Left forelimb (tissue), 1 donor: Measurements from ENCODE around the gene MADD.
"Not testable (repeated sequence)": the region's sequence is repeated elsewhere in the genome, so short reads cannot be mapped to it uniquely, and the experiment has no call there.

ENCODE experiments used
- DNase-seq: peaks from one replicate; pipeline ENCODE4 v3.0.0-alpha.2; 2018; ENCODE audit warnings: low spot score

MADD gene

DNA sequence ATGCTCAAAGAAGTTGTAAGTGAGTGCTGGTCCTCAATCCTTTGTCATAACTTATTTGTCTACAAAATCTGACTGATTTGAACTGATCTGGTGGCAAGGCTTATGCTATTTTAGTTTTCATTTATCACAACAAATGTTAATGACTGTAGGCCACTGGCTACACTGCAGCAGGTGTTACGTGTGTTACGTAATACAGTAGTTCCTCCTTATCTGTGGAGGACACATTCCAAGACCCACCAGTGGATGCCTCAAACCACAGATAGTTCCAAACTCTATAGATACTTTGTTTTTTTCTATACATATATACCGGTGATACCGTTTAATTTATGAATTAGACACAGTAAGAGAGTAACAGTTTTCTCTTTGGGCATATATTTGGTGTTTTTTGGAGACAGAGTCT, 7.0 kb downstream of the MADD start:
- DNase-seq: no peak

DNA sequence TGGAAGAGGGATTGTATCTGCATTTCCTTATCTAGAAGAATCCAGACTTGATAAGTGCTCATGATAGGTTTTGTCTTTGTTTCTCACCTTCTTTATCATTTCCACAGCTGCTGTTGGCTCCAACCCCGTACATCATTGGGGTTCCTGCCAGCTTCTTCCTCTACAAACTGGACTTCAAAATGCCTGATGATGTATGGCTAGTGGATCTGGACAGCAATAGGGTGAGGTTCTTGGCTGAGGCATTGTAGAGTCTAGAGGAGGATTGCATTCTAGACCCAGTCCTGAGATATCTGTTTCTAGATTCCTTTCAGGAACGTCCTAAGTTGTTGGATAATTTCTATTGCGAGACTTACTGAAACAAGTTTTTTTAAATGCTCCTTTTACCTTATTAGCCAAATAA, 8.1 kb downstream of the MADD start:
- DNase-seq: no peak

DNA sequence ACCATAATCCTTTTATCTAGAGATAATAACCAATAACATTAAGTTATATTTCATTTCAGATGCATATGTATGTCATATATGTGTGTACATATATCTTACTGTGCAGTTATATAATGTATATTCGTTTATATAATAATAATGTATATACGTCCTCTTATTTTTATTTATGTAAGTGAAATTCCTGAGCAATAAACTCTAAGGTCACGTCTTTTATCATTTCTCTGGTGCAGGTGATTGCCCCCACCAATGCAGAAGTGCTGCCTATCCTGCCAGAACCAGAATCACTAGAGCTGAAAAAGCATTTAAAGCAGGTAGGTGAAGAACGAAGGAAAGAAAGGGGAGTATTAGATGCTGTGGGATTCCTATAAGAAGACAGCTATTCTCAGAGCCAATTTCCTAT, 8.8 kb downstream of the MADD start:
- no peak for DNase-seq

DNA sequence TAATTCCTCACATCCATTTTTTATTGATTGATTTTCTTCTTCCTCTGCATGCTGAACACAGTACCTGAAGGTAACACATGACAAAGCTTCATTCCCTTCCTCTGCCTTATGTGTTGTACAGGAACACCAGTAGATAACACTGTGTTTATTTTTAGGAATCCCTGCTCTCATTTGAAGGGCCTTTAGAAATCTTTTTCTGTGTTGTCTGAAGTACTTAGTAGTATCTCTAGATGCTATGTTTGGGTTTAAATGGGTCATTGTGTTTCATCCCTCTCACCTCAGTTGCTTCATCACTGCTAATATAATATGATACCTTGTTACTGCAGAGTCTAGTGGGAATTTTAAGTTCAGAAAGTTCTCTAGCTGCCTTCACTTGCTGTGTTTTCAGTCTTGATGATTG, 10.2 kb downstream of the MADD start:
- no peak for DNase-seq

DNA sequence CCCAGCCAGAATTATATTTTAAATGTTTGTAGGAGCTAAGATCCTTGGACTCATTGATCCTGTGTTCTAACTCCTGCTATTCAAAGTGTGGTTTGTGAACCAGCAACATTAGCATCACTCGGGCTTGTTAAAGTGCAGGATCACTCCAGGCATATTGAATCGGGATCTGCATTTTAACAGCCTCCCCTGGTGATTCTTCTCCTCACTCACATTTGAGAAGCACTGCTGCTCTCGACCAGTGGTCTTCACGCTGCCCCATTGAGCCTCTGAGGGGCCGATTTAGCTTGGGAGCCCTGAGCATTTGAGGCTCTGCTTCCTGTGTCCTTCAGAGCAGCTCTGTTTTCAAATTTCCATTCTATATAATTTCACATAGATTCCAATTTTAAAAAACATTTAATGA, 10.9 kb downstream of the MADD start:
- peak; percentile 8 for DNase-seq

DNA sequence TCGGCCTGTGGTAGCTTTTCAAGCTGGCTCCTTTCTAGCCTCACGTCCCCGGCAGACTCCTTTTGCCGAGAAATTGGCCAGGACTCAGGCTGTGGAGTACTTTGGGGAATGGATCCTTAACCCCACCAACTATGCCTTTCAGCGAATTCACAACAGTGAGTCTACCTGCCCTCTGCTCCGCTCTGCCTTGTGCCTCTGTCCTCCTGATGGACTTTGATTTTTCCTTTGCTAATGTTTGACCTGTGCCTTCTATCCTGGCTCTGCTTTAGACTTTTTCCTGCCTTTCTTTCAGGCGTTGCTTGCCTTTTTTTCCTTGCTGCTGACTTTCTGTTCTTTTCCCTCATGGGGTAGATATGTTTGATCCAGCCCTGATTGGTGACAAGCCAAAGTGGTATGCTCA, 12.5 kb downstream of the MADD start:
- DNase-seq: peak; percentile 8

DNA sequence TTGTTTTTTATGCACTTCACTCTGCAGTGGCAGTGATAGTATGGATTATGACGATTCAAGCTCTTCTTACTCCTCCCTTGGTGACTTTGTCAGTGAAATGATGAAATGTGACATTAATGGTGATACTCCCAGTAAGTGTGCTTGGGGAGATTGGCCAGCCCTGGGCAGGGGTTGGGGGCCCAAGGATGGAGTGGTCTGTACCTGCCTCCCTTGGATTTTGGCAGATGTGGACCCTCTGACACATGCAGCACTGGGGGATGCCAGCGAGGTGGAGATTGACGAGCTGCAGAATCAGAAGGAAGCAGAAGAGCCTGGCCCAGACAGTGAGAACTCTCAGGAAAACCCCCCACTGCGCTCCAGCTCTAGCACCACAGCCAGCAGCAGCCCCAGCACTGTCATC, 14.2 kb downstream of the MADD start:
- DNase-seq: peak; percentile 33

DNA sequence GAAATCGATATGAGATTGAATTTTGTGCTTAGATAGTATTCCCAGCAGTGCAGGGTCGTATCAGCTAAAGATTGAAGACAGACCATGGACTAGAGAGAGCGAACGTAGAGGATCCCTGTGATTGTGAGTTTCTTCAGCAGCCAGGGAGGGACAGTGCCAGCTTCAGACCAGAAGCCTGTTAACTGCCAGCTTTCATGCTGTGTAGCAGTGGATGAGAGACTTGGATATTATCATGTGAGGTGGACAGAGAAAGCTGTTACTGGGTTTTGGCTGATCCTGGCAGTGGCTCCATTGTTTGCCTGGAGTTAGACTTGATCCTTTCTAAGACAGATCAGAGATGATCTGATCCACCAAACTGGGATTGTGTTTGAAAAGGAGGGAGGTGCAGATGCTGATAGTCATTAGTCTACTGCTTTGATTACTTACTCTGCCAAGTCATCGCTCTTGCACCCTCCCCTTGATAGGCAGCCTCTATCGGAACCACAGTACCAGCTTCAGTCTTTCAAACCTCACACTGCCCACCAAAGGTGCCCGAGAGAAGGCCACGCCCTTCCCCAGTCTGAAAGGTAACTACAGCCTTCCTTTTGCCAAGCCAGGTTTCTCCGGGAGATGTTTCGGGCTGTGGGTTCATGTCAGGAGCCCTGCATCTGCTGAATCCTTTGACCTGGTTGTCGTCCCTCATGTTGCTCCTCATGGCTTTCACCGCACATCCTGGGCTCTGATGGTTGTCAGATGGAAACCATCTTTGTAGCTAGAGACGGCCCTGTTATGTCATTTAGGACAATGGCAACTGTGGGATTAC, 16.2 kb downstream of the MADD start:
- DNase-seq: peak; percentile 34

DNA sequence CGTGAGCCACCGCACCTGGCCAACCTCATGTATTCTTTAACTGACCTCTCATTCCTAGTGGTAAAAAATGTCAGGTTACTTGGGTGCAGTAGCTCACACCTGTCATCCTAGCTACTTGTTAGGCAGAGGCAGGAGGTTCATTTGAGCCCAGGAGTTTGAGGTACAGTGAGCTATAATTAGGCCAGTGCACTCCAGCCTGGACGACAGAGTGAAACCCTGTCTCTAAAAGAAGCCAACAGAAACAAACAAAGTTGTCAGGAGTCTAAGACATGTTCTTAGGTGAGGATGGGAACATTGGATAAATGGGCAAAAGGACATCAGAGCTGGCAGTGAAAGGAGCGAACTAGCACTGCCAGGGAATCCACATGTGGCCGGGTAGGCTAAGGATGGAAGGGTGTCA, 18.1 kb downstream of the MADD start:
- no peak for DNase-seq

DNA sequence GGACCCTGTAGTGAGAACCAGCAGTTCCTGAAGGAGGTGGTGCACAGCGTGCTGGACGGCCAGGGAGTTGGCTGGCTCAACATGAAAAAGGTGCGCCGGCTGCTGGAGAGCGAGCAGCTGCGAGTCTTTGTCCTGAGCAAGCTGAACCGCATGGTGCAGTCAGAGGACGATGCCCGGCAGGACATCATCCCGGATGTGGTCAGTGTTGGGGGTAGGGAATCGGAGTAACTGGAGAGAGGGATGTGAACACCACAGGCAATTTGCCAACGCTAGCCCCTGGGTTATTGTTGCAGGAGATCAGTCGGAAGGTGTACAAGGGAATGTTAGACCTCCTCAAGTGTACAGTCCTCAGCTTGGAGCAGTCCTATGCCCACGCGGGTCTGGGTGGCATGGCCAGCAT, 19.9 kb downstream of the MADD start:
- DNase-seq: no peak

DNA sequence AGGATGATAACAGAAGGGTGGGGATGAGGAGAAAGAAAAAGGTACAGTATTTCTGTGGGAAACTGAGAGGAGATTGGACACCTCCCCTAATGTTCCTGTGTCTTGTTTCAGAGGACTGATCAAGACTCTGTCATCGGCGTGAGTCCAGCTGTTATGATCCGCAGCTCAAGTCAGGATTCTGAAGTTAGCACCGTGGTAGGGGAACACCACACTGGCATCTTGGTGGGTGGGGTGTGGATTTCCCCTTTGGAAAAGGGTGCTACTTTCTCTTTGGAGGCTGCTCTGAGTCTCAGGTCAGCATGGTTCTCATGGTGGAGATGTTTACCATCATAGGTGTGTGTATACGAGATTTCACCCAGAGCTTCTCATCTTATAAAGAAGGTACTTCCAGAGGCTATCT, 25.5 kb downstream of the MADD start:
- DNase-seq: no peak

DNA sequence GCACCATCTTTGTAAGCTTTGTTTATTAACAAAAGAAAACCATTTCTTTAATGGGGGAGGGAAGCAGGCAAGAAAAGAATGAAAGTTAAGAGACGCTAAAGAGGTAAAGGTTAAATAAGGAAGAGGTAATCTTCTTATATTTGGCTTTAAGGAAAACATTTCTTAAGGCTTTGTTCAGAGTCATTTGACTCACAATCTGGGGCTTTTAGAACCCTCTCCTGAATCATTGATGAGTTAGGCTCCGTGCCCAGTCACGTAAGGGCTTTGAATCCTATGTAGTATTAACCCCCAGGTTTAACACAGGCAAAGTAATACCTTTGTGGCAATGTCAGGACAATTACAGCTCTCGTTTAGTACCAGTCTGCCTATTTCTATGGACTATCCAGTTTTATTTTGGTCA, 26.1 kb downstream of the MADD start:
- DNase-seq: no peak

DNA sequence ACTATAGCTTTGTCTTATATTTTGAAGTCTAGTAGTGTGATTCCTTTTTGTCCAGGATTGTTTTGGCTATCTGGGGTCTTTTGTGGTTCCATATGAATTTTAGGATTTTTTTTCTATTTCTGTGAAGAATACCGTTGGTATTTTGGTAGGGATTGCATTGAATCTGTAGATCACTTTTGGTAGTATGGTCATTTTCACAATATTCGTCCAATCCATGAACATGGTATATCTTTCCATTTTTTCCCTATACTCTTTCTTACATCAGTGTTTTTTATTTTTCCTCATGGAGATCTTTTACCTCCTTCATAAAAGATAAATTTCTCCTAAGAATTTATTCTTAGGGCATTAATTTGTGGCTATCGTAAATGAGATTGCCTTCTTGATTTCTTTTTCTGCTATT, 29.1 kb downstream of the MADD start:
- no peak for DNase-seq

DNA sequence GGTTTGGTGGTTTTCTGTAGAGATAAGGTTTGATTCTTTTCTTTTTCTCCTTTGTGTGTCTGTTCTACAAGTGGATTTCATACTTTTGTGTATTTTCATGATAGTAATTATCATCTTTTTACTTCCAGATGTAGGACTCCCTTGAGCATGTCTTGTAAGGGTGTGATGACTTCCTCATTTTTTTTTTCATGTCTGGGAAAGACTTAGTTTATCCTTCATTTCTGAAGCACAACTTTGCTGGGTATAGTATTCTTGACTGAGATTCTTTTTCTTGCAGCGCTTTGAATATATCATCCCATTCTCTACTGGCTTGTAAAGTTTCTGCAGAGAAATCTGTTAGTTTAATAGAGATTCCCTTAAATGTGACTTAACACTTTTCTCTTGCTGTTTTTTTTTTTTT, 32.9 kb downstream of the MADD start:
- no peak for DNase-seq

DNA sequence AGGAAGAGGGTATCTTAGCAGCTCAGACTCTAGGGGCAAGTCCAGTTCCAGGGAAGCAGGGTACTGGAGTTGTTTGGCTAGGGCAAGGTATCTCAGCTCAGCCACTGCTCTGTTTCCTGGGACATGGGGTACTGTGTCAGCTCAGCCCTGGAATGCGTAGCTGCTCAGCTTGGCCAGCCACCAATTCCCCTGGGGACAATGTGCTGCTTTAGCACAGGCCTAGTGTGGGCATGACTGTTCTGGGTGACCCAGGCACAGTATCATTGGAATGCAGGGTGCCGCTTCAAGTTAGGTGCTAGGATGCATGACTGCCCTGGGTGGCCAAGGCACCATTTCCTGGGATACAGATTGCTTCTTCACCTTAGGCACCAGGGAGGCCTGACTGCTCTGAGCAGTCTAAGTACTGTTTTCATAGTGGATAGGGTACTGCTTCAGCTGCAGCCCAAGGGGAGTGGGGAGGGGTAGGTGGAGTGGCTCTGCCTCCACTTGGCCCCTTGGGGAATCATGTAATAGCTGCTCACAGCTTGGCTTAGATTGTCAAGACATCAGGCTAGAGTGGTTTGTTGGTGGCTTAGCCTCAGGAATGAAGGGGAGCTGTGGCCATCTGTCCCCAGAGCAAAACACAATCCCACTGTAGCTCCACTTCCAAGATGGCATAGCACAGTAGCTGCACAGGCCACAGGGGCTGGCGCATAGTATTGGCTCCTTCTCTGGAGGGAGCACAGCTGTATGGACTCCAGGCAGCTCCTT, 36.0 kb downstream of the MADD start:
- peak; percentile 30 for DNase-seq

DNA sequence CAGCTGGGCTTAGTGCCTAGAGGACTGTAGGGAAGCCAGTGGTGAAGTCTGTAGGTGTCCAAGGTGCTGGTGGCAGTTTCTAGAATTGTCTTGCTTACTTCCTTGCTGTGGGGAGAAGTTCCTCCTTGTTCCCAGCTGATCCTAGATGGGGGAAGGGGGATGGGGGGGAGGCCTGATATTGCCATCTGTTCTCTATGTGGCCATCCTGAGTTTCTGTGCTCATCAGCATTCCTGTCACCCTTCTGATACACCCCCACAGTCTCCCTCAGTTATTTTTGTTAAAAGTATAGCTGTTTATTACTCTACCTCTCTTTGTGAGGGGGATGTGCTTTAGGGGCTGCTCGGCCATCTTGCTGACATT, 36.5 kb downstream of the MADD start:
- DNase-seq: peak; percentile 9

DNA sequence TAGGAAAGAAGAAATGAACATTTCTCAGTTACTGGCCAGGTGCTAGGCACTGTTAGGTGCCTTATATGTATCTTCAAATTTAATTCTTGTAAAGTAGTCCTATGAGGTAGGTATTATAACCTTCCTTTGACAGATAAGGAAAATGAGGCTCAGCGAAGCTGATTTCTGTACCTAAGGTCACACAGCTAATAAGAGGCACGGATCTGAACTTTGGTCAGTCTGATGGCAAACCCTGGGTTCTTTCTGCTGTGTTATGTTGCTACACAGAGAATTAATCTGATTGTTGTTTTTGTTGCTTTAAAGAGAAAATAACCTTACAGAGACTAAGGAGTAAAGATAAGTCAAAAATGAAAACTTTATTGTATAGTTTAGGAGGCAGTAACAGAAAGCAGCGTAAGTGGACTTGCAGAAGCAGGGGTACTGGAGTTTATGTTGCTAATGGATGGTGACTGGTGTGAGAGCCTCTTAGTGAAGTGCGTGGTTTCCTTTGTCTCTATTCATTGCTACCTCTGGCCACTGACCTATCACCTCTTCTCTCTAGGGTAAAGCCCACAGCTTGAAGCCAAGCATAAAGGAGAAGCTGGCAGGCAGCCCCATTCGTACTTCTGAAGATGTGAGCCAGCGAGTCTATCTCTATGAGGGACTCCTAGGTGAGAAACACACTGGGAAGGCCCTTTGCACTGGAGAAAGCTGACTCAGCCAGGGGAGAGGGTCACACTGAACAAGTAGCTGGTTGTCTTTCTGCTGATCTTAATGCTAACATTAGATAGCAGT, 38.3 kb downstream of the MADD start:
- DNase-seq: peak; percentile 34

DNA sequence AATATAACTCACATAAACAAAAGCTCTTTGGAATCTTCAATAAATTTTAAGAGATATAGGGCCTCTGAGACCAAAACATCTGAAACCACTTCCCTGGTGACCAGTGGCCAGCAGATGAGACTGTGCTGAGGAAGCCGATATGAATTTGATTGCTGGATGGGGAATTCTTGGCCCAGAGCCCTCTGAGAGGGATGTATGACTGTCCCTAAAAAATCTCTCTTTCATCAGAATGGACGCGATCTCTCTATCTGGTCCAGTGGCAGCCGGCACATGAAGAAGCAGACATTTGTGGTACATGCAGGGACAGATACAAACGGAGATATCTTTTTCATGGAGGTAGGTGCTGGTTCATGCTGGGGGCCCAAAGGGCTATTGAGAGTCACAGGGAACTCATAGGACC, 45.1 kb downstream of the MADD start:
- DNase-seq: peak; percentile 36

DNA sequence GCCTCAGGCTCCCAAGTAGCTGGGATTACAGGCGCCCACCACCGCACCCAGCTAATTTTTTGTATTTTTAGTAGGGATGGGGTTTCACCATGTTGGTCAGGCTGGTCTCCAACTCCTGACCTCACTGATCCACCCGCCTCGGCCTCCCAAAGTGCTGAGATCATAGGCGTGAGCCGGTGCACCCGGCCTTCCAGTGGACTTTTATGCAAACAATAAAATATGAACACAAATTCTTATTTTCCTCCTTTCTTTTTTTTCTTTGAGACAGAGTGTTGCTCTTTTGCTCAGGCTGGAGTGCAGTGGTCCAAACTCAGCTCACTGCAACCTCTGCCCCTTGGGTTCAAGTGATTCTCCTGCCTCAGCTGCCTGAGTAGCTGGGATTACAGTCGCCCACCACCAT, 46.6 kb downstream of the MADD start:
- not testable (repeated sequence) for DNase-seq

DNA sequence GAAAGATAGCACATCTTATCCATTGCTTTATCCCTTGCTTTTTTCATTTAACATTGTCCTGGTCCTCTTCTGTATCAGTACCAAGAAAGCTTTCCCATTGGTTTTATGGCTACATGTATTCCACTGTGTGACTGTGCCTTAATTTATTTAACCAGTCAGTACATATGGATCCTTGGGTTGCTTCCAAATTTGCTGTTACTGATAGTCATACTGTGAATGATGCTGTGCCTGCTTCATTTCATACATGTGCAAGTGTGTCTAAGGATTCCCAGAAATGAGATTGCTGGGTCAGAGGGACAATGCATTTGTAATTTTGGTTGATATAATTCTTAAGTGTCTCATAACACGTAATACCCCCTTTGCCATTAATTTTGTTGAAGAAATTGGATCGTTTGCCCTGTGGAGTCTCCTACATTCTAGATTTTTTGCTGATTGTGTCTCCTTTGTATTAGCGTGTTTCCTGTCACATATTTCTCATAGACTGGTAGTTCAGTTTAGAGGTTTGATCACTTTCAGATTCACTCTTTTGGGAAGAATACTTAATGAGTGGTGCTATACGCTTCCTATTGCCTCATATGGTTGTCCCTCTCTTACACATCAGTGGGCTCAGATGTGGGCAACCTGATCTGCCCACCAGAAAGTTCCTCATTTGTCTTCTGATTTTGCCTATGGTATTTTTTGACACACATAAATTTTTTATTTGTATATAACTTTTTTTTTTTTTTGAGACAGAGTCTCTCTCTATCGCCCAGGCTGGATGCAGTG, 47.3 kb downstream of the MADD start:
- DNase-seq: no peak

DNA sequence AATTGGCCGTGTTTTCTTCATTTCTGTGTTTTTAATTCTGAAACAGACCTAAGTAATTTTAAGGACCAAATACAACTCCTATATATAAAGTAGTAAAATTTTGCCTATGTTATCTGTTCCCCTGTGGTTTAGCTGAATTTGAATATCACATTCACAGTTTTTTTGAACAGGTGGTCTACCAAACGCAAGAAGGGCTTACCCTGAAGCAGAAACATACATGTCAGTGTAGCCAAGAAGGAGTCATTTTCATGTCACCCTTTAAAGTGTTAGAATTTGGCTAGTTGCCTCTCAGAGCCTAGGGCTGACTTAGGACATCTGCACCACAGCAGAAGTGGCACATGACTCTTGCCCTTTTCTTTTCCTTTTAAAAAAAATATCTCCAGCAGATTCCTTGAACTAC, 48.2 kb downstream of the MADD start:
- no peak for DNase-seq

DNA sequence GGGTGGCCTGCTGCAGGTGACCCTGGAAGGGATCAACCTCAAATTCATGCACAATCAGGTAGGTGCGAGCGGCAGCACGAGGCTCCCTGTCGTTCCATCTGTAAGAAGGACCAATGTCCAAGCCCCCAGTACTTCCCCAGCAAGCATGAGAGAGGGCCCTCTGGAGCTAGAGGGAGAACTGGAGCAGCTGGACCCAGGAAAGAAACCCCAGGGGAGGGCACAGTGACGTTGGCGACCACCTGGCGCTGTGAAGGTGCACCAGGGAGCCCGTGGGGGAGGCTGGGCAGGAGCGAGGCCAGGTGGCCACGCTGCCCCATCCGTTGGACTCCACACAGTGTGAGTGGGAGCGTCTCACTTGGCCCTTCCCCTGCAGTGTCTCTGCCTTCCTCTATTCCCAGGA, 54.6 kb downstream of the MADD start:
- no peak for DNase-seq
